NB4 (cell line): ENCODE results near the gene TAF1B.

ENCODE experiments used
- CTCF ChIP-seq: IDR thresholded peaks from one replicate; pipeline ENCODE4 v1.5.1; 2012; ENCODE audit warnings: low read depth, low read length
- MYC ChIP-seq: IDR thresholded peaks from 2 replicates; pipeline ENCODE4 v1.6.1; 2011; ENCODE audit warnings: low read depth, low read length
- POLR2A ChIP-seq: IDR thresholded peaks from 2 replicates; pipeline ENCODE4 v1.6.1; 2011; ENCODE audit warnings: mild to moderate bottlenecking; ENCODE audit not compliant: insufficient read length; ENCODE audit errors: extremely low read depth

- TF ChIP-seq CTCF (no peak), MYC (no peak), POLR2A (no peak)
Observed at GRCh38 chr2:9966491-9967022, 123.3 kb downstream of the TAF1B start.
